ENCODE data around the gene BATF.

GRCh38 chr14:75548544-75548943, 26.3 kb downstream of the BATF start:
- TF ChIP-seq CTCF (IDR thresholded peaks at IDR 0.05 in 4 of 5, conservative IDR thresholded peaks at IDR 0.05 in 1 of 5) (no peak), POLR2A (IDR thresholded peaks at IDR 0.05) (no peak)

Measured in gastrocnemius medialis (tissue), 4 donors.